Fibroblast of lung (primary cell): Measurements from ENCODE around the gene MKX. TPM values are rescaled to one million over a fixed set of nuclear protein-coding genes. Genes with fewer than 3 reads are reported as not detected.

Experiments
- DNase-seq, 2 donors: peaks; one replicate each; pipeline versions ENCODE4 v3.0.0 to v3.0.0-alpha.2; 2010; ENCODE audit warnings: low read depth in 2 of 2
- H2AFZ ChIP-seq: 2 replicates; pipeline ENCODE4 v1.5.1; 2012; ENCODE audit warnings: low read length, control low read depth, inconsistent platforms
- H3K27ac ChIP-seq: 2 replicates; pipeline ENCODE4 v1.5.1; 2011; ENCODE audit warnings: low read length, control low read depth; ENCODE audit not compliant: insufficient read depth
- H3K27me3 ChIP-seq: 2 replicates; pipeline ENCODE4 v1.5.1; 2011; ENCODE audit warnings: mild to moderate bottlenecking, low read length; ENCODE audit not compliant: control insufficient read depth, insufficient read depth
- H3K36me3 ChIP-seq: 2 replicates; pipeline ENCODE4 v1.5.1; 2011; ENCODE audit warnings: low read length; ENCODE audit not compliant: control insufficient read depth, insufficient read depth
- H3K4me1 ChIP-seq: 2 replicates; pipeline ENCODE4 v1.5.1; 2011; ENCODE audit warnings: low read length; ENCODE audit not compliant: control insufficient read depth, insufficient read depth; ENCODE audit errors: extremely low read depth
- H3K4me2 ChIP-seq: 2 replicates; pipeline ENCODE4 v1.5.1; 2011; ENCODE audit warnings: low read length, control low read depth; ENCODE audit not compliant: insufficient read depth; ENCODE audit errors: extremely low read depth
- H3K4me3 ChIP-seq, 4 experiments: fragments of 200-600 bp in 1 of 4; sonication (generic) in 1 of 4; replicated peaks in 1 of 4; 2 replicates each; pipeline ENCODE4 v1.5.1; 2011 to 2016; ENCODE audit warnings: low read length in 4 of 4, low read depth in 3 of 4, mild to moderate bottlenecking in 3 of 4, control low read depth in 2 of 4, inconsistent platforms in 1 of 4, mixed read lengths in 1 of 4; ENCODE audit not compliant: insufficient read depth in 1 of 4; ENCODE audit errors: control extremely low read depth in 1 of 4
- H3K79me2 ChIP-seq: 2 replicates; pipeline ENCODE4 v1.5.1; 2012; ENCODE audit warnings: mild to moderate bottlenecking, low read length, inconsistent platforms; ENCODE audit not compliant: control insufficient read depth, insufficient read depth
- H3K9ac ChIP-seq: 2 replicates; pipeline ENCODE4 v1.5.1; 2011; ENCODE audit warnings: mild to moderate bottlenecking, low read length, control low read depth; ENCODE audit not compliant: insufficient read depth
- H3K9me3 ChIP-seq: 2 replicates; pipeline ENCODE4 v1.5.1; 2012; ENCODE audit warnings: low read depth, low read length; ENCODE audit not compliant: control insufficient read depth, insufficient read depth
- H4K20me1 ChIP-seq: 2 replicates; pipeline ENCODE4 v1.5.1; 2011; ENCODE audit warnings: low read length; ENCODE audit not compliant: control insufficient read depth, insufficient read depth; ENCODE audit errors: extremely low read depth
- CTCF ChIP-seq, 2 donors: IDR thresholded peaks in 1 of 2; conservative IDR thresholded peaks in 1 of 2; 1 replicate in 1 of 2; 2 replicates in 1 of 2; pipeline ENCODE4 v1.5.1; 2011 to 2012; ENCODE audit warnings: low read length in 2 of 2, control low read depth in 1 of 2, inconsistent platforms in 1 of 2, low read depth in 1 of 2, mild to moderate bottlenecking in 1 of 2
- EZH2 ChIP-seq: IDR thresholded peaks from 2 replicates; pipeline ENCODE4 v1.5.1; 2012; ENCODE audit warnings: low read length, control low read depth, mild to moderate bottlenecking; ENCODE audit errors: missing control alignments
- polyA plus RNA-seq, 2 donors: library from polyadenylated mRNA; depleted of rRNA in 1 of 2; stranded (reverse) in 1 of 2; unstranded in 1 of 2; fragments of >200 nt; gene quantifications; 2 replicates each; pipeline ENCODE4 v1.2.1, GENCODE V29; 2011 to 2012; ENCODE audit warnings: missing spikeins in 1 of 2
- total RNA-seq: library from RNA; depleted of rRNA; stranded (reverse); fragments of >200 nt; gene quantifications from 2 replicates; pipeline ENCODE4 v1.2.1, GENCODE V29; 2014

MKX gene
- total and polyA plus RNA-seq, 2 donors (not counting 1 experiment from before 2014, with no cell fraction given): 2.2 to 15.0 TPM

- no peaks in the 10 kb centered on the region for H3K27me3 ChIP-seq
- H3K27ac ChIP-seq: no peak overlapping the region
- no peak overlapping the region for H2AFZ ChIP-seq
- no peaks in the 10 kb centered on the region for H3K9me3 ChIP-seq
- peaks cover 5% of the 10 kb centered on the region for H3K4me1 ChIP-seq
- no peak overlapping the region for H3K4me3 ChIP-seq
- H3K4me2 ChIP-seq: no peak overlapping the region
- no peaks in the 10 kb centered on the region for H3K79me2 ChIP-seq
- H4K20me1 ChIP-seq: no peaks in the 10 kb centered on the region
- TF ChIP-seq EZH2 (no peak), CTCF (conservative IDR thresholded peaks at IDR 0.05 in 1 of 2, IDR thresholded peaks at IDR 0.05 in 1 of 2; ENCODE audit: low read depth in 1 of 2, low read length in 2 of 2) (no peak)
- no peak overlapping the region for H3K9ac ChIP-seq
- peak in 1 of 2 donors; percentile 6 for DNase-seq
- no peaks in the 10 kb centered on the region for H3K36me3 ChIP-seq
These were observed 102.3 kb downstream of the MKX start for GRCh38 chr10:27643301-27643700.

GRCh38 chr10:27642023-27642589, 103.5 kb downstream of the MKX start:
- H2AFZ ChIP-seq: no peak overlapping the region
- no peak overlapping the region for H3K4me2 ChIP-seq
- no peak overlapping the region for H3K4me3 ChIP-seq
- no peaks in the 10 kb centered on the region for H3K9me3 ChIP-seq
- H3K79me2 ChIP-seq: no peaks in the 10 kb centered on the region
- no peaks in the 10 kb centered on the region for H3K36me3 ChIP-seq
- no peak for DNase-seq
- no peaks in the 10 kb centered on the region for H3K27me3 ChIP-seq
- no peak for TF ChIP-seq EZH2
- no peak for TF ChIP-seq CTCF (conservative IDR thresholded peaks at IDR 0.05 in 1 of 2, IDR thresholded peaks at IDR 0.05 in 1 of 2; ENCODE audit: low read depth in 1 of 2, low read length in 2 of 2)
- H3K27ac ChIP-seq: no peak overlapping the region
- peaks cover 5% of the 10 kb centered on the region for H3K4me1 ChIP-seq
- no peaks in the 10 kb centered on the region for H4K20me1 ChIP-seq
- no peak overlapping the region for H3K9ac ChIP-seq

GRCh38 chr10:27638071-27638750, 107.4 kb downstream of the MKX start:
- H3K27ac ChIP-seq: no peak overlapping the region
- no peaks in the 10 kb centered on the region for H3K27me3 ChIP-seq
- no peak for DNase-seq
- no peaks in the 10 kb centered on the region for H3K36me3 ChIP-seq
- H3K4me2 ChIP-seq: no peak overlapping the region
- H3K4me1 ChIP-seq: no peaks in the 10 kb centered on the region
- H2AFZ ChIP-seq: no peak overlapping the region
- no peaks in the 10 kb centered on the region for H4K20me1 ChIP-seq
- H3K9me3 ChIP-seq: no peaks in the 10 kb centered on the region
- H3K79me2 ChIP-seq: no peaks in the 10 kb centered on the region
- TF ChIP-seq CTCF (conservative IDR thresholded peaks at IDR 0.05 in 1 of 2, IDR thresholded peaks at IDR 0.05 in 1 of 2; ENCODE audit: low read depth in 1 of 2, low read length in 2 of 2) (no peak), EZH2 (no peak)
- no peak overlapping the region for H3K9ac ChIP-seq
- H3K4me3 ChIP-seq: no peak overlapping the region
